ENCODE measurements around the gene GABARAPL1. TPM values are rescaled to one million over a fixed set of nuclear protein-coding genes. Genes with fewer than 3 reads are reported as not detected.
"Not testable (repeated sequence)": the region's sequence is repeated elsewhere in the genome, so short reads cannot be mapped to it uniquely, and the experiment has no call there.

The GABARAPL1 gene
- total RNA-seq, 1 donor from 2014 or later, result 44.2 TPM

DNA sequence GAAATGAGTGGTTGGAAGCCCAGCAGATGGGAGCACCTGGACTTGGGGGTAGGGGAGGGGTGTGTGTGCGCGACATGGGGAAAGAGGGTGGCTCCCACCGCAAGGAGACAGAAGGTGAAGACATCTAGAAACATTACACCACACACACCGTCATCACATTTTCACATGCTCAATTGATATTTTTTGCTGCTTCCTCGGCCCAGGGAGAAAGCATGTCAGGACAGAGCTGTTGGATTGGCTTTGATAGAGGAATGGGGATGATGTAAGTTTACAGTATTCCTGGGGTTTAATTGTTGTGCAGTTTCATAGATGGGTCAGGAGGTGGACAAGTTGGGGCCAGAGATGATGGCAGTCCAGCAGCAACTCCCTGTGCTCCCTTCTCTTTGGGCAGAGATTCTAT is 9.2 kb downstream of the GABARAPL1 start:
- Histone ChIP-seq H3K27me3 (ENCODE audit: control insufficient read depth, insufficient read depth, low read length) (no peaks in the 10 kb centered on the region), H3K4me3 (ENCODE audit: low read depth, low read length) (no peak overlapping the region), H3K36me3 (ENCODE audit: control insufficient read depth, insufficient read depth, low read length) (peaks cover 5% of the 10 kb centered on the region)
- DNase-seq (ENCODE audit: low read depth), result no peak
- TF ChIP-seq, protein P1, sequence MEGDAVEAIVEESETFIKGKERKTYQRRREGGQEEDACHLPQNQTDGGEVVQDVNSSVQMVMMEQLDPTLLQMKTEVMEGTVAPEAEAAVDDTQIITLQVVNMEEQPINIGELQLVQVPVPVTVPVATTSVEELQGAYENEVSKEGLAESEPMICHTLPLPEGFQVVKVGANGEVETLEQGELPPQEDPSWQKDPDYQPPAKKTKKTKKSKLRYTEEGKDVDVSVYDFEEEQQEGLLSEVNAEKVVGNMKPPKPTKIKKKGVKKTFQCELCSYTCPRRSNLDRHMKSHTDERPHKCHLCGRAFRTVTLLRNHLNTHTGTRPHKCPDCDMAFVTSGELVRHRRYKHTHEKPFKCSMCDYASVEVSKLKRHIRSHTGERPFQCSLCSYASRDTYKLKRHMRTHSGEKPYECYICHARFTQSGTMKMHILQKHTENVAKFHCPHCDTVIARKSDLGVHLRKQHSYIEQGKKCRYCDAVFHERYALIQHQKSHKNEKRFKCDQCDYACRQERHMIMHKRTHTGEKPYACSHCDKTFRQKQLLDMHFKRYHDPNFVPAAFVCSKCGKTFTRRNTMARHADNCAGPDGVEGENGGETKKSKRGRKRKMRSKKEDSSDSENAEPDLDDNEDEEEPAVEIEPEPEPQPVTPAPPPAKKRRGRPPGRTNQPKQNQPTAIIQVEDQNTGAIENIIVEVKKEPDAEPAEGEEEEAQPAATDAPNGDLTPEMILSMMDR (IDR thresholded peaks at IDR 0.05; ENCODE audit: insufficient read depth, low read length, poor library complexity, severe bottlenecking), result no peak

DNA sequence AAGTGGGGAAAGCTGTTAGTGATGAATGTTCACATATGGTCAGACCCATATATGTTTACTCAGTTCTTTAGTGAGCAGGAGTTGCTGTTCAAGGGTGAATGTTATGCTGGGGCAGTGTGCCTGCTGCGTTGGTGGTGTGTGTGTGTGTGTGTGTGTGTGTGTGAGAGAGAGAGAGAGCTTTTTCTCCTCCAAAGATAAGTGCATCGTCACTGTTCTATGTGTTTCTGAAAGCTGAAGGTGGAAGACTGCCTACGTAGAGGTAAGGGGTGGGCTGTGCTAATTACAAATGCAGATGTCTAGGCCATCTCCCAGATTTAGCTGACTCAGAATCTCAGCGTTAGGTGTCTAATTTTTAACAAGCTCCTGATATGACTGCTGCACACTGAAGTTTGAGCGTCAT is 10.5 kb downstream of the GABARAPL1 start:
- no peak for DNase-seq (ENCODE audit: low read depth)
- no peak overlapping the region for H3K4me3 ChIP-seq (ENCODE audit: low read depth, low read length)
- TF ChIP-seq, protein P1 (IDR thresholded peaks at IDR 0.05; ENCODE audit: insufficient read depth, low read length, poor library complexity, severe bottlenecking), result no peak
- no peaks in the 10 kb centered on the region for H3K27me3 ChIP-seq (ENCODE audit: control insufficient read depth, insufficient read depth, low read length)
- peaks cover 5% of the 10 kb centered on the region for H3K36me3 ChIP-seq (ENCODE audit: control insufficient read depth, insufficient read depth, low read length)

DNA sequence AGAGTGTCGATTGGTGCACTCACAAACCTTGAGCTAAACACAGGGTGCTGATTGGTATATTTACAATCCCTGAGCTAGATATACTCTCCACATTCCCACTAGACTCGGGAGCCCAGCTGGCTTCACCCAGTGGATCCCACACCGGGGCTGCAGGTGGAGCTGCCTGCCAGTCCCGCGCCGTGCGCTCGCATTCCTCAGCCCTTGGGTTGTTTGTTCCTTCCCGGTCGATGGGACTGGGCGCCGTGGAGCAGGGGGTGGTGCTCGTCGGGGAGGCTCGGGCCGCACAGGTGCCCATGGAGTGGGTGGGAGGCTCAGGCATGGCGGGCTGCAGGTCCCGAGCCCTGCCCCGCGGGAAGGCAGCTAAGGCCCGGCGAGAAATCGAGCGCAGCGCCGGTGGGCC is 12.7 kb downstream of the GABARAPL1 start:
- not testable (repeated sequence) for DNase-seq (ENCODE audit: low read depth); H3K4me3 ChIP-seq (ENCODE audit: low read depth, low read length); H3K36me3 ChIP-seq (ENCODE audit: control insufficient read depth, insufficient read depth, low read length); H3K27me3 ChIP-seq (ENCODE audit: control insufficient read depth, insufficient read depth, low read length)

DNA sequence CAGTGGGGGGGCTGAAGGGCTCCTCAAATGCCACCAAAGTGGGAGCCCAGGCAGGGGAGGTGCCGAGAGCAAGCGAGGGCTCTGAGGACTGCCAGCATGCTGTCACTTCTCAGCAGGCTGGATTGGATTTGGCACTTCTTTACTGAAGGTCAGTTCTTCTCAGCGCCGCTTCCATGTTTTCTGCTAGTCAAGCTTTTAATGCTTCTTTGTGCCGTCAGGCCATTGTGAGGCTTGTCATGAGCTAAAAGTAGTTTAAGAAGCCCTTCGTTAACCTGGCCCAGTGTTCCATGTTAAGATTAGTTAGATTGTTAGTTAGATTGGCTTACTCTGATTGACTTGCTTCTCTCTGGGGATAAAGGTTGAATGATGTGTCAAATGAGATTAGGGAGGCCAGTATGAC is 13.4 kb downstream of the GABARAPL1 start:
- Histone ChIP-seq H3K4me3 (ENCODE audit: low read depth, low read length) (no peak overlapping the region), H3K36me3 (ENCODE audit: control insufficient read depth, insufficient read depth, low read length) (peaks cover 3% of the 10 kb centered on the region), H3K27me3 (ENCODE audit: control insufficient read depth, insufficient read depth, low read length) (no peaks in the 10 kb centered on the region)
- DNase-seq (ENCODE audit: low read depth), result no peak
- TF ChIP-seq, protein P1 (IDR thresholded peaks at IDR 0.05; ENCODE audit: insufficient read depth, low read length, poor library complexity, severe bottlenecking), result no peak

DNA sequence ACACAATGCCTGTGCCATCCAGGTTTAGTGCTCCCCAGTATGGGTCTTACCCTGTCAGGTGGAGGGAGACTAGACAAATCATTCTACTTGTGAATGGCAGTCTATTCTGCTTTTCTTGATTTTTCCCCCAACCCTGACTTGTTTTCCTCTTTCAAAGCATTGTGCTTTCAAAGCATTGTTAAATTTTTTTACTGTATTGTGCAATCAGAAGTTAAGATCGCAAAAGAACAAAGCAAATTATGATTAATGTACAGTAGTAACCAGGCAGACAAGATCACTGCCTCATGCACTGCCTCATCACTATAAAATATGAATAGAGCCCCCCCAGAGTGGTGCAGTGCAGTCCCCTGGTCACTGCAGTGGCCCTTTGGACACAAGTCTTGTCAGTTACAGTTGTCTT is 14.1 kb downstream of the GABARAPL1 start:
- peaks cover 3% of the 10 kb centered on the region for H3K36me3 ChIP-seq (ENCODE audit: control insufficient read depth, insufficient read depth, low read length)
- H3K4me3 ChIP-seq (ENCODE audit: low read depth, low read length), result no peak overlapping the region
- no peak for DNase-seq (ENCODE audit: low read depth)
- TF ChIP-seq, protein P1 (IDR thresholded peaks at IDR 0.05; ENCODE audit: insufficient read depth, low read length, poor library complexity, severe bottlenecking), result no peak
- H3K27me3 ChIP-seq (ENCODE audit: control insufficient read depth, insufficient read depth, low read length), result no peaks in the 10 kb centered on the region

DNA sequence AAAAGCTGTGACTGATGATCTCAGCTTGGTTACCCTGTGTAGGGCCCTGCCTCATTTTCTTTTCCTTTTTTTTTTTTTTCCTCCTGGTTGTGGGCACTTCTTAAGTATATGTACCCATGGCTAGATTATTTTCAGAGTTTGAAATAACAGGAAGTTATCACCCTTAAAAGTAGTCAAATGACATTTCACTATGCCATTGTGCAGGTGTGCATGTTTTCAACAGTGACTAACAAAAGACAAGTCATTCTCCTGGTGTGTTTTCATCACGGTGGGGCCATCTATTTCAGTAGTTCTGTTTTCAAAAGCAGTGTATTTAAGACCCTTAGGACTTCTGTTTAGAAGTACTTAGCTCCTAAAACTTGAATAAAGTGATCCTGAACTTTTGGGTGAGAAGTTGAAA is 15.0 kb downstream of the GABARAPL1 start:
- Histone ChIP-seq H3K27me3 (ENCODE audit: control insufficient read depth, insufficient read depth, low read length) (no peaks in the 10 kb centered on the region), H3K4me3 (ENCODE audit: low read depth, low read length) (no peak overlapping the region), H3K36me3 (ENCODE audit: control insufficient read depth, insufficient read depth, low read length) (no peaks in the 10 kb centered on the region)
- TF ChIP-seq, protein P1 (IDR thresholded peaks at IDR 0.05; ENCODE audit: insufficient read depth, low read length, poor library complexity, severe bottlenecking), result no peak
- DNase-seq (ENCODE audit: low read depth), result no peak
